Pancreas (tissue), 10 donors: ENCODE data around the gene DLG2. TPM values are rescaled to one million over a fixed set of nuclear protein-coding genes. Genes with fewer than 3 reads are reported as not detected.

Source experiments
- ATAC-seq, 4 donors: fragments of 200-7000 bp; cut with Tn5 transposase; one replicate each; pipeline versions ENCODE4 v1.8.0 to v1.9.1; 2020; ENCODE audit warnings: mild to moderate bottlenecking in 4 of 4, moderate library complexity in 4 of 4
- DNase-seq, 6 donors: peaks; one replicate each; pipeline ENCODE4 v3.0.0-alpha.2; 2020
- FAIRE-seq: peaks from 2 replicates; lab custom pipeline; 2012; peaks lifted over from hg19 to GRCh38; lab: Jason Lieb, UNC
- H3K27ac ChIP-seq, 4 donors: fragments of 200-600 bp; sonication (generic); 1 replicate in 3 of 4; 2 replicates in 1 of 4; pipeline versions ENCODE4 v1.5.0 to v1.8.0; 2020
- H3K27me3 ChIP-seq, 4 donors: fragments of 200-600 bp; one replicate each; pipeline ENCODE4 v1.8.0; 2021
- H3K36me3 ChIP-seq, 3 donors: fragments of 200-600 bp; sonication (generic) in 1 of 3; one replicate each; pipeline versions ENCODE4 v1.5.0 to v1.8.0; 2020 to 2021
- H3K4me1 ChIP-seq, 3 donors: fragments of 200-600 bp; one replicate each; pipeline ENCODE4 v1.8.0; 2021
- H3K4me3 ChIP-seq, 4 donors: fragments of 200-600 bp; sonication (generic) in 2 of 4; one replicate each; pipeline versions ENCODE4 v1.5.0 to v1.8.0; 2020 to 2021
- H3K9me3 ChIP-seq, 4 donors: fragments of 200-600 bp; one replicate each; pipeline ENCODE4 v1.8.0; 2021
- WGBS, 2 donors: extraction: QIAGEN DNeasy Blood & Tissue Kit; methylation state at CpG; one replicate each; pipeline ENCODE4 v1.1.7; 2013; 5-methylcytosine and 5-hydroxymethylcytosine counted together
- intact Hi-C, 3 donors: fragments of 100-400 bp; cut with DNase I; formaldehyde crosslinking; loops; one replicate each; pipeline versions ENCODE4 v1.11.1 to v1.14.2; 2022
- polyA plus RNA-seq, 2 donors: library from polyadenylated mRNA; stranded (reverse); fragments of 200-250 nt; gene quantifications; one replicate each; pipeline ENCODE4 v1.2.3, GENCODE V29; 2013
- total RNA-seq, 6 donors: library from RNA; stranded (reverse); fragmentation: NEBNext Ultra II Directional in 4 of 6; extraction: Animal tissue kit (Norgen Biotek cat#: 25700) in 4 of 6; gene quantifications; one replicate each; pipeline versions ENCODE4 v1.2.1 to v1.2.4, GENCODE V29; 2021 to 2023
- TF ChIP-seq, protein P1 (sequence below), 4 donors: fragments of 200-600 bp; sonication (generic) in 3 of 4; IDR thresholded peaks; one replicate each; pipeline versions ENCODE4 v1.5.0 to v1.8.0; 2021; ENCODE audit warnings: antibody characterized with exemption in 4 of 4
- donor health status: healthy with polysubstance abuse.
- donor health status: DM: no; HTN: no; CAD: no; lungs with moderate emphysema.
- donor health status: DM: no; HTN: no; CAD: no.
- donor health status: control.
- donor health status: control.
- donor health status: Bipolar disorder and iron deficiency.
- donor health status: DM: yes; HTN: yes; CAD: no.
- donor health status: DM: no; HTN: no; CAD: no.
- donor health status: DM: no; HTN: no; CAD: no.
- donor health status: DM: yes; HTN: yes; CAD: no.

Gene DLG2
- total and polyA plus RNA-seq, 8 donors: 1.2 to 5.4 (median 3.6) TPM

DNA sequence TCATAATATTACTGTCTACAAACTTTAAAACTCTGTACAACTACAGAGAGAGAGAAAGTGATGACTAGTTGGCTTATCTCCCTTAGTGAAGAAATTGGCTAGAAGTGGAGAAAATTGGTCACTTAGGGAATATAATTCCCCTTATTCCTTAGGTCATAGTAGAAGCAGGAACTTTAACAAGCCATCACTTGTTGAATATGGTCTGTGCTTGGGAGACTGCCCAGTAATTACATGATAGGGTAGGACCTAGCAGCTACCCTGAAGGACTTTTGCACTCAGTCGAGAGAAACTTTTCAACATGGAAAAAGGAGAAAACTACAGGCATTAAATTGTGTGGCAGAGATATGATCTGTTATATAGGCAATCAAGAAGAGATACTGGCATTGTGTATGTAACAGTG, 1764.5 kb downstream of the DLG2 start:
- Histone ChIP-seq H3K36me3 (no peaks in the 10 kb centered on the region), H3K4me3 (no peak overlapping the region), H3K9me3 (no peaks in the 10 kb centered on the region), H3K4me1 (no peaks in the 10 kb centered on the region), H3K27ac (no peak overlapping the region), H3K27me3 (no peaks in the 10 kb centered on the region)
- no peak for FAIRE-seq
- TF ChIP-seq, protein P1, sequence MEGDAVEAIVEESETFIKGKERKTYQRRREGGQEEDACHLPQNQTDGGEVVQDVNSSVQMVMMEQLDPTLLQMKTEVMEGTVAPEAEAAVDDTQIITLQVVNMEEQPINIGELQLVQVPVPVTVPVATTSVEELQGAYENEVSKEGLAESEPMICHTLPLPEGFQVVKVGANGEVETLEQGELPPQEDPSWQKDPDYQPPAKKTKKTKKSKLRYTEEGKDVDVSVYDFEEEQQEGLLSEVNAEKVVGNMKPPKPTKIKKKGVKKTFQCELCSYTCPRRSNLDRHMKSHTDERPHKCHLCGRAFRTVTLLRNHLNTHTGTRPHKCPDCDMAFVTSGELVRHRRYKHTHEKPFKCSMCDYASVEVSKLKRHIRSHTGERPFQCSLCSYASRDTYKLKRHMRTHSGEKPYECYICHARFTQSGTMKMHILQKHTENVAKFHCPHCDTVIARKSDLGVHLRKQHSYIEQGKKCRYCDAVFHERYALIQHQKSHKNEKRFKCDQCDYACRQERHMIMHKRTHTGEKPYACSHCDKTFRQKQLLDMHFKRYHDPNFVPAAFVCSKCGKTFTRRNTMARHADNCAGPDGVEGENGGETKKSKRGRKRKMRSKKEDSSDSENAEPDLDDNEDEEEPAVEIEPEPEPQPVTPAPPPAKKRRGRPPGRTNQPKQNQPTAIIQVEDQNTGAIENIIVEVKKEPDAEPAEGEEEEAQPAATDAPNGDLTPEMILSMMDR (IDR thresholded peaks at IDR 0.05): no peak
- intact Hi-C loops: no loop called here
- WGBS, 2 donors: 49 to 64% methylated on average over 1 of the region's 1 CpG
- DNase-seq: no peak
- ATAC-seq: peak in 1 of 4 donors; percentile 43

GRCh38 chr11:83862033-83862432, 1765.1 kb downstream of the DLG2 start:
- no peak for ATAC-seq
- no peak for DNase-seq
- Histone ChIP-seq H3K4me1 (no peaks in the 10 kb centered on the region), H3K4me3 (no peak overlapping the region), H3K9me3 (no peaks in the 10 kb centered on the region), H3K27me3 (no peaks in the 10 kb centered on the region), H3K27ac (no peak overlapping the region), H3K36me3 (no peaks in the 10 kb centered on the region)
- intact Hi-C loops: no loop called here
- FAIRE-seq: no peak
- TF ChIP-seq, protein P1 (IDR thresholded peaks at IDR 0.05): no peak
- WGBS, 2 donors: 62 to 63% methylated on average over 3 of the region's 3 CpGs

GRCh38 chr11:83858694-83859093, 1768.5 kb downstream of the DLG2 start:
- Histone ChIP-seq H3K27ac (no peak overlapping the region), H3K27me3 (no peaks in the 10 kb centered on the region), H3K36me3 (no peaks in the 10 kb centered on the region), H3K9me3 (no peaks in the 10 kb centered on the region), H3K4me1 (no peaks in the 10 kb centered on the region), H3K4me3 (no peak overlapping the region)
- 69 to 74% methylated on average over 1 of the region's 1 CpG for WGBS, 2 donors
- no peak for FAIRE-seq
- intact Hi-C loops: loop anchor here in 1 of 3 donors (10.0 kb wide), 1 partner anchor 456 kb away; no protein-coding TSS in a partner anchor
- no peak for ATAC-seq
- TF ChIP-seq, protein P1 (IDR thresholded peaks at IDR 0.05): no peak
- no peak for DNase-seq

DNA sequence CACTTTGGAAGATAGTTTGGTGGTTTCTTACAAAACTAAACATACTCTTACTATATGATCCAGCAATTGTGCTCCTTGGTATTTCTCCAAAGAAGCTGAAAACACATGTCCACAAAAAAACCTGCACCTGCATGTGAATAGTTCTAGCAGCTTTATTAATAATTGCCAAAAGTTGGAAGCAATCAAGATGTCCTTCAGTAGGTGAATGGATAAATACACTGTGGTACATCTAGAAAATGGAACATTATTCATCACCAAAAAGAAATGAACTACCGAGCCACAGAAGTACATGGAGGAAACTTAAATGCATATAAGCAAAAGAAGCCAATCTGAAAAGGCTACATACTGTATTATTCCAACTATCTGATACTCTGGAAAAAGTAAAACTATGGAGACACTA, 1771.9 kb downstream of the DLG2 start:
- FAIRE-seq: no peak
- no peak for ATAC-seq
- Histone ChIP-seq H3K27ac (no peak overlapping the region), H3K27me3 (no peaks in the 10 kb centered on the region), H3K4me1 (peaks cover 7 to 16% (median 13%) of the 10 kb centered on the region in 3 donors), H3K9me3 (no peaks in the 10 kb centered on the region), H3K4me3 (no peak overlapping the region), H3K36me3 (no peaks in the 10 kb centered on the region)
- 94 to 96% methylated on average over 1 of the region's 1 CpG for WGBS, 2 donors
- DNase-seq: no peak
- TF ChIP-seq, protein P1 (IDR thresholded peaks at IDR 0.05): no peak
- intact Hi-C loops: loop anchor here in 1 of 3 donors (10.0 kb wide), 1 partner anchor 460 kb away; no protein-coding TSS in a partner anchor

GRCh38 chr11:83852775-83853442, 1774.2 kb downstream of the DLG2 start:
- DNase-seq: no peak
- intact Hi-C loops: loop anchor here in 1 of 3 donors (10.0 kb wide), 1 partner anchor 462 kb away; no protein-coding TSS in a partner anchor
- H3K36me3 ChIP-seq: no peaks in the 10 kb centered on the region
- ATAC-seq: peak; percentile 85 to 95 (median 90)
- H3K4me3 ChIP-seq: no peak overlapping the region
- TF ChIP-seq, protein P1 (IDR thresholded peaks at IDR 0.05): no peak
- no peaks in the 10 kb centered on the region for H3K9me3 ChIP-seq
- 22 to 25% methylated on average over 1 of the region's 1 CpG for WGBS, 2 donors
- no peak for FAIRE-seq
- no peaks in the 10 kb centered on the region for H3K27me3 ChIP-seq
- peaks cover 7 to 16% (median 13%) of the 10 kb centered on the region in 3 donors for H3K4me1 ChIP-seq
- H3K27ac ChIP-seq: peak overlapping the region in 2 of 4 donors; percentile 9 to 29
